ENCODE results near the gene OR11H7.
"Not testable (repeated sequence)": the region's sequence is repeated elsewhere in the genome, so short reads cannot be mapped to it uniquely, and the experiment has no call there.

OR11H7 gene

DNA sequence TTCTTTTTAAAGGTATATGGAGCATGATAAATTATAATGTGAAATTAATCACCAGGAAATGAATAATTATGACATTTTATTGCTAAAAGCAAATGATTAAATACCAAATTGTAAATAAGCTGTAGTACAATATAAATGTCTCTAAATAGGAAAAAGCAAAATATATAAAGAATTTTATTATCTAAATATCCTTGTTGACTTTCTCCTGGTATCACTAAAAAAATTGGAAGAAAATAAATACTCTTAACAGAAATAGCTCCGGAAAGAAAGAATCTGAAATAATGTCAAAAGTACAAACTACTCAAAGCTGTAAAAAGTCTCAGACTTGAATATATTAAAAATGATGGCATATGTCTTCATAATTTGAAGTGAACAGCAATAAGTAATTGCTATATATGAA is at the start of gene OR11H7:
OR11H7 (plus strand) TSS at position 301 of the 400 bp plus-strand sequence.
- DNase-seq, result no peak

DNA sequence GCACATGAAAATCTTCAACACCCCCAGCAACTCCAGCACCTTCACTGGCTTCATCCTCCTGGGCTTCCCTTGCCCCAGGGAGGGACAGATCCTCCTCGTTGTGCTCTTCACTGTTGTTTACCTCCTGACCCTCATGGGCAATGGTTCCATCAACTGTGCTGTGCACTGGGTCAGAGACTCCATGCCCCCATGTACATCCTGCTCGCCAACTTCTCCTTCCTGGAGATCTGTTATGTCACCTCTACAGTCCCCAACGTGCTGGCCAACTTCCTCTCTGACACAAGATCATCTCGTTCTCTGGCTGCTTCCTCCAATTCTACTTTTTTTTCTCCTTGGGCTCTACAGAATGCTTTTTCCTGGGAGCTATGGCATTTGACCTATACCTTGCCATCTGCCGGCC is 49.6 kb upstream of the OR11H7 start:
- DNase-seq, result no peak

DNA sequence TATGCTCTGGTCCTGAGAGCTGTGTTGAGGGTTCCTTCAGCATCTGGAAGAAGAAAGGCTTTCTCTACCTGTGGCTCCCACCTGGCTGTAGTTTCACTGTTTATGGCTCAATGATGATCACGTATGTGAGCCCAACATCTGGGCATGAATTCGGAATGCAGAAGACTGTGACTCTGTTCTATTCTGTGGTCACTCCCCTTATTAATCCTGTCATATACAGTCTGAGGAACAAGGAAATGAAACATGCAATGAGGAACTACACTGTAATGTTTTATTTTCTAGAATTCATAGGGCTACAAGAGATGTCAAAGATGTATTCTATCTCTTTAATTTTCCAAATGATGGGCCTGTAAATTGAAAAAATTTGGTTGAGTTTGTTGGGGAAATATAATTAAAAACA is 48.9 kb upstream of the OR11H7 start:
- no peak for DNase-seq

DNA sequence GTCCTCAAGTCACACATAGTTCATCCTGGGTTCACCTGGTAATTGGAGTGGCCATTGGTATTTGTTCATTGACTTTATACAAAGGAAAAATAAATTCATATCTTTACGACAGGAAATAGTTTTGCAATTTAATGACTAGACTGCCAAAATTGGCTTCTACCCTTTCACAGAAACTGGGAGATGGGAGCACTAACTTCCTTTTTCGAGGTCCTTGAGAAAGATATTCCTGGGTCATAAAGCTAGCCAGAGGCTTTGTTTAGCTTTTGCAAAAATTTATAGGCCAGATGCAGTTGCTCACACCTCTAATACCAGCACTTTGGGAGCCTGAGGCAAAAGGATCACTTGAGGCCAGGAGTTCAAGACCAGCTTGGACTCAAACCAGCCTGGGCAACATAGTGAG is 48.3 kb upstream of the OR11H7 start:
- no peak for DNase-seq

DNA sequence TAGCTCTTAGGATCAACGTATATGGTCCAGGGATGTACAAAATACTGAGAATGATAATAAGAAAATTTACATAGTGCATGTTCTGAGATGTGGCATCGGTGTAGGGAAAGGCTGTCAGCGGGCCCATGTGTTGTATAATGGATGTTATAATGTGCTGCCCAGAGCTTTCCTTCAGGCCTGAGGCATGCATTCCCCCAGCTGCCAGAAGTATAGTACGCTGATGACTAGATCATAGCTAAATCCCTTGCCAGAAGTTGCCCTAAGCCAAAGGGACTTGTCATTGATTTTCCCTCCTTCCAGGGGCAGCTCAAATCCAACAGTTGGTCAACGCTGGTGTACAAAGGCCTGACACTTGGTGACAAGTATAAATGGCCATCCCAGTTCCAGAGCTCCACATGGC is 44.6 kb upstream of the OR11H7 start:
- no peak for DNase-seq

DNA sequence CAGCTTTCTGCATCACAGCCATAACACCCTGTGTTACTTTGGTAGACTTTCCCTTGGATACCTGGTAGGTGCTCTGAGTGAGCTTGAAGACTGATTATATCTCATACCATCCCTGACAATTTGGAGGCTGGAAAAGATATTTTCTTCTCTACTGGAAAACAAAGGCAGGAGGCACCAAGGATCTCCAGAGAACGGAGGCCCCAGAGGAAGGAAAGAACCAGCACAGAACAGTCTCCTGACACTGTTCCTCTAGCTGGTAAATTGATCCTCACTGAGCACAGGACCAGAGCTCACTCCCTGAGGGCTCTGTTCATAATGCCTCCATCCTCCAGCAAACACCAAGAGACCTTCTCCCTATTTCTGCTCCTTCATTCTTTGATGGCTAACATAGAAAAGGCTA is 38.2 kb upstream of the OR11H7 start, which contains the start of gene OR11G2:
OR11G2 (plus strand) TSS at position 301 of the 400 bp plus-strand sequence. CDS start 6,542 bp downstream, outside the sequence.
- no peak for DNase-seq

DNA sequence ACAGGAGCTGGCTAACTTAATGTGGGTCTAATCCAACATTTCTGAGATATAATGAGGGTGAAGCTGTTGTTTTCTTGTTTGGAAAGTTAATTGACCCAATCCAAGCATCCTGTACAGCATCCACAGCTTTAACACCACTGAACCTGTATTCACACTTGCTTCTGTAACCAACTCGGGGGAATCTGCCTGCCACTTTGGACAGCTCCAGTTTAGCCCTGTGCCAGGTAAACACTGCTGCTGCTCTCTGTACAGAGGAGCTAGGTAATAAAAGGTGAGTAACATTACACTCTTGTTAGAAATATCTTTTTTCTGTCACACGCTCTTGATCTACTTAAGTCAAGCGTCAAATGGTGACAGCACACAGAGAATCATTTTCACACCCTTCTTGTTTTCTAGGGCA is 37.4 kb upstream of the OR11H7 start:
- DNase-seq, result no peak

DNA sequence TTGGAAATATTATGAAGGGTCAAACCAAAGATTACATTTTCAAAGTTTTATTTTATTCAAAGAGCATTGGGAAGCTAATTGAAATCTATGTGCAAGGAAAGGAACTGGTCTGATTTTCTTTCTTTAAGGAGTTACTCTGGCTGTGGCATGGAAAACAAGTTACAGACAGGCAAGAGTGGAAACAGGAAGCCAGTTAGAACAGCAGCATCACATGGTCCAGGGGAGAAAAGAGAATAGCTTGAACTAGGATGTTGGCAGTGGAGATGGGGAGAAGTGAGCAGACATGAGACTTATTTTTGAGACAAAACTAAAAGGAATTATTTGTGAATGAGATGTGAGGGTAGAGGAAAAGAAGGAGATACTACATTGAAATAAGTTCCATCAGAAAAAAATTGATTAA is 34.7 kb upstream of the OR11H7 start:
- no peak for DNase-seq

DNA sequence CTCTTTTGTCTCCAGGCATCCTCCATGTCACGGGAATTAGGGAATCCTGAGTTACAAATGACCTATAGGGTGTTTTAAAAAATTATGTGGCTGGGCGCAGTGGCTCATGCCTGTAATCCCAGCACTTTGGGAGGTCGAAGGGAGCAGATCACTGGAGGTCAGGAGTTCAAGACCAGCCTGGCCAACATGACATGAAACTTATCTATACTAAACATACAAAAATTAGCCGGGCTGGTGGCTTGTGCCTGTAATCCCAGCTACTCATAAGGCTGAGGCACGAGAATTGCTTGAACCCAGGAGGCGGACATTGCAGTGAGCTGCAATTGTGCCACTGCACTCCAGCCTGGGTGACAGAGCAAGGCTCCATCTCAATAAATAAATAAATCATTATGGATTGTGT is 33.6 kb upstream of the OR11H7 start:
- not testable (repeated sequence) for DNase-seq

DNA sequence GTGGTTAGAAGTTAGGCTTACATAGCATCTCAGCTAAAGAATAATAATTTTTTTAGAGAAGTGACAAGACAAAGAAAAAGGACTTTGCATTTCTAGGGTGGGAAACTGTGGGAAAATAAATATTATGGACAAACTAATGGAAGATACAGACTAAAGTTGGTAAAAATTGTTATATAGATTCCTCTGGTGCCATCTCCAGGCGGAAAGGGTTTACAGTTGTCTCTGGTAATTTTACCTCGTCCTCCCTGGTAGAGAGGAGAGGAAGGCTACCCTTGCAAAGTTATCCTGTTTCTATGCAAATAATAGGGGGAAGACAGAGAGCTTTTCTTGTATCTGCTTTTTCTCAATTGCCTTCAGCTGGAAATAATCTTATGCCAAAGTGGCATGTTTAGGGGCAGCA is 32.9 kb upstream of the OR11H7 start:
- no peak for DNase-seq

DNA sequence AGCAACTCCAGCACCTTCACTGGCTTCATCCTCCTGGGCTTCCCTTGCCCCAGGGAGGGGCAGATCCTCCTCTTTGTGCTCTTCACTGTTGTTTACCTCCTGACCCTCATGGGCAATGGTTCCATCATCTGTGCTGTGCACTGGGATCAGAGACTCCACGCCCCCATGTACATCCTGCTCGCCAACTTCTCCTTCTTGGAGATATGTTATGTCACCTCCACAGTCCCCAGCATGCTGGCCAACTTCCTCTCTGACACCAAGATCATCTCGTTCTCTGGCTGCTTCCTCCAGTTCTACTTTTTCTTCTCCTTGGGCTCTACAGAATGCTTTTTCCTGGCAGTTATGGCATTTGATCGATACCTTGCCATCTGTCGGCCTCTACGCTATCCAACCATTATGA is 31.3 kb upstream of the OR11H7 start:
- no peak for DNase-seq

DNA sequence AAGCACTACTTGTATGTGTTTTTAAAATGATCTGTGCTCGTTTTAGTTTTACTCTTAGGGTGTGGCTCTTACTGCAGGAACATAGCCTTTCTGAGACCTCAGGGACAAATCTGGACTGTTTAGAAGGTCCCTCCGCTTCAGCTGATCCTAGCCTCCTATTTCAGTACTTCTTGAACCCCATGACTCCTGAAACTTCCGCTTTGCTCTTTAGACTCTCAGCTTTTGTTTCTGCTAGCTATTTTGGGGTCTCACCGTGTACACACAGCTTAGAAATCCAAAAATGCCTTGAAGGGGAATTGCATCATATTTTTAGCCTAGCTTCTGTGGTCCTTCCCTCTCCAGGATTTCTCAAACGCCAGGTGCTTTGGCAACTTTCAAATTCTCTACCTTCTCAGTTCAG is 29.8 kb upstream of the OR11H7 start:
- no peak for DNase-seq

DNA sequence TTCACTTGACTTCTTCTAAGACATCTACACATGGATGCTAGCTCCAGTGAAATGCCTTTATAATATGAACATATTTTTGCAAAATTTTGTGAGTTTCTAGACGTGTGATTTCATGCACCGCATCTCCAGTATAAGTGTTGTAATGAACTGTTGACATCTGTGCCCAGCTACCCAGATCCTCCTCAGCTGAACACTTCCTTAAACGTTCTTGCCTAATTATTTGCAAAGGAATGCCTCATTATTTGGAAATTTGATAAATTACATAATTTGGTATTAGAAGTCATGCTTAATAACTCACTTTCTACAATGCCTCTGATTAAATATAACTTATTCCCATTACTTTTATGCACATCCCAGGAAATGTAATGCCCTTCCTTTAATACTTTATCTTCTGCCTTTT is 24.1 kb upstream of the OR11H7 start:
- no peak for DNase-seq

DNA sequence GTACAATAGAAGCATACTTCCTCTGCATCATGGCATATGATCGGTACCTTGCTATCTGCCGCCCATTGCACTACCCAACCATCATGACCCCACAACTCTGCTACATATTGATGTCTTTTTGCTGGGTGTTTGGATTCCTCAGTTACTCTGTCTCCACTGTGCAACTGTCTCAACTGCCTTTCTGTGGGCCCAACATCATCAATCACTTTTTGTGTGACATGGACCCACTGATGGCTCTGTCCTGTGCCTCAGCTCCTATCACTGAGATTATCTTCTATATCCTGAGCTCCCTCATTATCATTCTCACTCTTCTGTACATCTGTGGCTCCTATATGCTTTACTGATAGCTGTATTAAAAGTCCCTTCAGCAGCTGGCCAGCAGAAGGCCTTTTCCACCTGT is 19.2 kb upstream of the OR11H7 start:
- DNase-seq, result no peak

DNA sequence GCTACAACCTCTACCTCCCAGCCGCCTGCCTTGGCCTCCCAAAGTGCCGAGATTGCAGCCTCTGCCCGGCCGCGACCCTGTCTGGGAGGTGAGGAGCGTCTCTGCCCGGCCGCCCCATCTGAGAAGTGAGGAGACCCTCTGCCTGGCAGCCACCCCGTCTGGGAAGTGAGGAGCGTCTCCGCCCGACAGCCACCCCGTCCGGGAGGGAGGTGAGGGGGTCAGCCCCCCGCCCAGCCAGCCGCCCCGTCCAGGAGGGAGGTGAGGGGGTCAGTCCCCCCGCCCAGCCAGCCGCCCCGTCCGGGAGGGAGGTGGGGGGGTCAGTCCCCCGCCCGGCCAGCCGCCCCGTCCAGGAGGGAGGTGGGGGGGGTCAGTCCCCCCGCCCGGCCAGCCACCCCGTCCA is 16.4 kb upstream of the OR11H7 start:
- DNase-seq, result not testable (repeated sequence)

DNA sequence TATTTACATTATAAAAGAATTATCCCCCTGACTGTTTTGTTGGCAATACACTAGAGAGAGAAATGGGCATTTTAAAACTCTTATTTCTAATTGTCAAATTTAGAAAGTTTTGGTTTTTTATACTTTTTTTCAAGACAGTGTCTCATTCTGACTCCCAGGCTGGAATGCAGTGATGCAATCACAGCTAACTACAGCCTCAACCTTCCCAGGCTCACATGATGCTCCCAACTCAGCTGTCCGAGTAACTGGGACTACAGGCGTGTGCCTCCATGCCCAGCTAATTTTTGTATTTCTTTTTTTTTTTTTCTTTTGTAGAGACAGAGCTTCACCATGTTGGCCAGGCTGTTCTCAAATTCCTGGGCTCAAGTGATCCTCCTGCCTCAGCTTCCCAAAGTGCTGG is 13.6 kb upstream of the OR11H7 start:
- no peak for DNase-seq

DNA sequence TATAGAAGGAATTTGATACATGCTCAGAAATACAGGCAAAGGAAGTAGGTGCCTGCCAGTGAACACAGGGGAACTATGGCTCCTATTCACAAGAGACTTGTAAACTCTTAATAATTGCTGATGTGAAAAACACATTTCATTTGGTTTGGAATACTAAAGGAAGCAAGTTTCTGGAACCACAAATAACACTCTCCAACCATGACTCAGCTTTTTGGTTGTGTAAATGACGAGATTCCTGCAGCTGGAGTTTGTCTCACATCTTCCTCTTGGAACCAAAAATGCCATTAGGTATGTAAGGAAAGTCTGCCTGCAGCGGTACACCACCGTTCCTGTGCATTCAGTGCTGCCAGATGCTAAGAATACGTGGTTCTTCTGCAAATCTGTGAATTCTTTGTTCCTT is 9.7 kb upstream of the OR11H7 start:
- DNase-seq, result no peak

DNA sequence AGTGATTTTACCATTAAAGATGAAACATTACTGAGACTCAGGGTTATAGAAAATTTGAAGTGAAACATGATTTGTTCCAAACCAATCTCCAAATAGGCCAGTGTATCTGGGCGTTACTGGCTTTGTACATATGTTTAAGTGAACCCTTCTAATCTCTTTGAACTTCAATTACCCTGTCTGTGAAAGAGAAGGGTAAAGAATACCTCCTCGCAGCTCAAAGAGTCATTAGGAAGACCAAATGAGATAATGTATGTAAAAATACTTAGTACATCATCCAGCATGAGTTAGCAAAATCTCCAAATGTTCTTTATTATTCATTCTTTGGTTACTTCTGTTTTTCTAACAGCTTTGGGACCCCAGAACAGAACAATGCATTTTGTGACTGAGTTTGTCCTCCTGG is 5.4 kb upstream of the OR11H7 start, which contains the start of gene OR11H6:
OR11H6 (plus strand) TSS at position 301 of the 400 bp plus-strand sequence; CDS start at position 301, 0 bp downstream.
- no peak for DNase-seq

DNA sequence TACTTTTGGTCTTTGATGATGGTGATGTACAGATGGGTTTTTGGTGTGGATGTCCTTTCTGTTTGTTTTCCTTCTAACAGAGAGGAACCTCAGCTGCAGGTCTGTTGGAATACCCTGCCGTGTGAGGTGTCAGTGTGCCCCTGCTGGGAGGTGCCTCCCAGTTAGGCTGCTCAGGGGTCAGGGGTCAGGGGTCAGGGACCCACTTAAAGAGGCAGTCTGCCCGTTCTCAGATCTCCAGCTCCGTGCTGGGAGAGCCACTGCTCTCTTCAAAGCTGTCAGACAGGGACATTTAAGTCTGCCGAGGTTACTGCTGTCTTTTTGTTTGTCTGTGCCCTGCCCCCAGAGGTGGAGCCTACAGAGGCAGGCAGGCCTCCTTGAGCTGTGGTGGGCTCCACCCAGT is 6.6 kb downstream of the OR11H7 start:
- DNase-seq, result not testable (repeated sequence)

DNA sequence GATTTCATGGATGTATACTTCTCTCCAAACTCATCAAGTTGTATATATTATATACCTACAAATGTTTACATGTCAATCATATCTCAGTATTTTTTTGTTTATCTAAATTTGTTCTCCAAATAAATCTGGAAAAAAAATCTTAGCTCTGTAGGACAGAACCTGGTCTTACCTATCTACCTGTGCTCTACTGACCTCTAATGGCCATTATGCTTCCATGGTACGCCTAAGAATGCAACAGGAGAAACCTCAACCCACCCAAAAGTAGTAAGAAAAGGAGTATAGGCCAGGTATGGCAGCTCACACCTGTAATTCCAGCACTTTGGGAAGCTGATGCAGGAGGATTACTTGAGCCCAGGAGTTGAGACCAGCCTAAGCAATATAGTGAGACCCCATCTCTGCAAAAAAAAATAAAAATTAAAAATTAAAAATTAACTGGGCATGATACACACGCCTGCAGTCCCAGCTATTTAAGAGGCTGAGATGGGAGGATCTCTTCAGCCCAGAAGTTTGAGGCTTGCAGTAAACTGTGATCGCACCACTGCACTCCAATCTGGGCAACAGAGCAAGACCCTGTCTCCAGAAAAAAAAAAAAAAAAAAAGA is 19.0 kb downstream of the OR11H7 start:
- DNase-seq, result no peak

DNA sequence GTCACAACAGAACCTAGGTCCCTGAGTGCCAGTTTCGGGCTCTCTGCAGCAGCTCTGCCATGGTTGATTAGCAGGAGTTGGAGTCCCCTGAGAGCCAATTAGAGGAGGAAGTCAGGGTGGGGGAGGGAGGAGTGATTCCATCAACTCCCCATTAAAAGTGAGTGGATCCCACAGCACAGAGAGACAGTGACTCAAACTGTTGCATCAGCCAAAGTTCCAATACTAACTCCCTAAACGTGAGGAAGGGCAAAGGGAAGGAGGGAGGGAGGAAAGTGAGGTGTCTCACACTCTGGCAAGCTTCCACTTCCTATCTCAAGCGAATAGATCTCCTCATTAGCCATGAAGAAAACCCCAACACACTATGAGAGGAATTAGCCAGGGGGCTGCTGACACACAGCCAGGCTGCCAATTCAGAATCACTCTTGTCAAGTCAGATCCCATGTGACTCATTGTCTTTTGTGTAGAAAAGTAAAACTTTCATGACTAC is 33.9 kb downstream of the OR11H7 start:
- DNase-seq, result no peak

DNA sequence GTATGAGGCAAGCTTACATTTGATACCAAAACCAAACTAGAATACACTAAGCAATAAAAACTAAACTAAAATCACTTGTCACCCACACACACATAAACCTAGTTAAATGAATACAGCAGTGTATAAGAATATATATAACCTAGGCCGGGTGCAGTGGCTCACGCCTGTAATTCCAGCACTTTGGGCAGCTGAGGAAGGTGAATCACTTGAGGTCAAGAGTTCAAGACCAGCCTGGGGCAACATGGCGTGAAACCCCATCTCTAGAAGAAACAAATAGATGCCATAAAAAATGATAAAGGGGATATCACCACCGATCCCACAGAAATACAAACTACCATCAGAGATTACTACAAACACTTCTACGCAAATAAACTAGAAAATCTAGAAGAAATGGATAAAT is 35.6 kb downstream of the OR11H7 start:
- DNase-seq, result not testable (repeated sequence)

DNA sequence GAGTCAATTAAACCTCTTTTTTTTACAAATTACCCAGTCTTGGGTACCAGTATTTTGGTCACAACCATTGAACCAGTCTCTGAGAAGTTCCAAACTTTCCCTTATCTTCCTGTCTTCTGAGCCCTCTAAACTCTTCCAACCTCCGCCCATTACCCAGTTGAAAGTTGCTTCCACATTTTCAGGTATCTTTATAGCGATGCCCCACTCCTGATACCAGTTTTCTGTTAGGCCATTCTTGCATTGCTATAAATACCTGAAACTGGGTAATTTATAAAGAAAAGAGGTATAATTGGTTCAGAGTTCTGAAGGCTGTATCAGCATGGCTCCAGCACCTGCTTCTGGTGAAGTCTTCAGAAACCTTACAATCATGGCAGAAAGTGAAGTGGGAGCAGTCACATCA is 45.3 kb downstream of the OR11H7 start:
- DNase-seq, result no peak

DNA sequence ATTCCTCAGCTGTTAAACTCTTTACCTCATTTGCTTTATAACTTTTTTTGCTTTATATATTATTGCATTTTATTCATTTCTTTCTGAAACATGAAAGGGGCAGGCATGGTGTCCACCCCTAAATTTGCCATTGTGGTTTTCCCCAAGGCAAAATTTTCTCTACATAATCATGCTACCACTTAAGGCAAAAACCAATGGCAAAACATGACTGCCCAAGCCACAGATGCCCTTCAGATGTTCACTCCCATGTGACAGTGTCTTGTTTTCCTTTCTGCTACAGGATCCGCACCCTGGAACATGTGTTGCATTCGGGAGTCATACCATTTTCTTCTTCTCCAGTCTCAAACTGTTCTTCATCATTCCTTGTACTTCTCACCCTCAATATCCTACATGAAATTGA is 48.6 kb downstream of the OR11H7 start:
- no peak for DNase-seq

DNA sequence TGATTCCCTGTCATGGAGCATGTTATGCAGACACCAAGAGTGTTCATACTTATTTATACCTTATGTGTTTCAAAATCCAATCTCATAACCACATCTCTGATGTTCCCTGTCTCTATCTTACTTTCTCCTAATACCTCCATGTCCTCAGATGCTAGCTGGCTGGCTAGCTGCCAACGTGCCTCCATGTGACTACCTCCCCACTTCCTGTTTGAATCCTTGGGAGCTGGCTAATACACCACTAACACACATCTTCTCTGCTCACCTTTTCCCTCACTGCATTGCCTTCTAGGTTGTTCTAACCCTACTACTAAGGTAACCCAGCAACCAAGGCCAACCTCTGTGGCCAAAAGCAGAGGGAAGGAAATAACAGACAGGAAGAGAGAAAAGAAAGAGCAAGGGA is 49.6 kb downstream of the OR11H7 start:
- DNase-seq, result no peak

Measured in DMS79 treated with DMSO at 0.1 percent for 48 hours (cell line).